Neuronal stem cell (in vitro differentiated cells): ENCODE results near the gene ARSK.

Source experiments
- DNase-seq: peaks from one replicate; pipeline ENCODE4 v3.0.0-alpha.2; 2013; ENCODE audit warnings: low spot score
- H2AFZ ChIP-seq: one replicate; pipeline ENCODE4 v1.6.1; 2013; ENCODE audit warnings: mild to moderate bottlenecking, low read length, inconsistent platforms
- H2AK5ac ChIP-seq: 2 replicates; pipeline ENCODE4 v1.6.1; 2013; ENCODE audit warnings: low read depth, mild to moderate bottlenecking, inconsistent platforms, low read length, moderate library complexity, mixed read lengths
- H2BK120ac ChIP-seq: 2 replicates; pipeline ENCODE4 v1.6.1; 2013; ENCODE audit warnings: low read depth, mild to moderate bottlenecking, inconsistent platforms, low read length, moderate library complexity, mixed read lengths
- H2BK12ac ChIP-seq: one replicate; pipeline ENCODE4 v1.6.1; 2013; ENCODE audit warnings: low read length, inconsistent platforms
- H2BK15ac ChIP-seq: 2 replicates; pipeline ENCODE4 v1.6.1; 2013; ENCODE audit warnings: mild to moderate bottlenecking, low read length, inconsistent platforms, mixed read lengths
- H2BK5ac ChIP-seq: one replicate; pipeline ENCODE4 v1.6.1; 2013; ENCODE audit warnings: inconsistent platforms, mild to moderate bottlenecking, low read length, moderate library complexity
- H3K14ac ChIP-seq: one replicate; pipeline ENCODE4 v1.6.1; 2013; ENCODE audit warnings: low read length, inconsistent platforms
- H3K18ac ChIP-seq: 2 replicates; pipeline ENCODE4 v1.6.1; 2013; ENCODE audit warnings: low read length, inconsistent platforms
- H3K23ac ChIP-seq: 2 replicates; pipeline ENCODE4 v1.6.1; 2013; ENCODE audit warnings: low read depth, mild to moderate bottlenecking, mixed read lengths, low read length, inconsistent platforms; ENCODE audit not compliant: poor library complexity
- H3K27ac ChIP-seq: replicated peaks from 3 replicates; pipeline ENCODE4 v1.5.1; 2013; ENCODE audit warnings: low read length, inconsistent platforms
- H3K27me3 ChIP-seq, 3 experiments: 2 replicates each; pipeline ENCODE4 v1.6.1; 2013; ENCODE audit warnings: low read length in 3 of 3, mild to moderate bottlenecking in 2 of 3, inconsistent platforms in 1 of 3, low read depth in 1 of 3, mixed read lengths in 1 of 3, moderate library complexity in 1 of 3; ENCODE audit not compliant: control insufficient read depth in 3 of 3, insufficient read depth in 3 of 3
- H3K36me3 ChIP-seq, 2 donors: replicated peaks in 1 of 2; 2 replicates each; pipeline ENCODE4 v1.6.1; 2013; ENCODE audit warnings: low read length in 2 of 2; ENCODE audit not compliant: control insufficient read depth in 2 of 2, insufficient read depth in 2 of 2
- H3K4ac ChIP-seq: 2 replicates; pipeline ENCODE4 v1.6.1; 2013; ENCODE audit warnings: inconsistent platforms, mild to moderate bottlenecking, low read length, moderate library complexity
- H3K4me1 ChIP-seq, 2 donors: 1 replicate in 1 of 2; 2 replicates in 1 of 2; pipeline ENCODE4 v1.6.1; 2013; ENCODE audit warnings: low read length in 2 of 2, low read depth in 1 of 2; ENCODE audit not compliant: control insufficient read depth in 2 of 2, insufficient read depth in 1 of 2
- H3K4me2 ChIP-seq: one replicate; pipeline ENCODE4 v1.6.1; 2013; ENCODE audit warnings: mild to moderate bottlenecking, low read length, inconsistent platforms; ENCODE audit not compliant: insufficient read depth, poor library complexity, severe bottlenecking
- H3K4me3 ChIP-seq, 2 donors: 2 replicates each; pipeline ENCODE4 v1.5.1; 2013; ENCODE audit warnings: low read length in 2 of 2, mild to moderate bottlenecking in 2 of 2, inconsistent platforms in 1 of 2, moderate library complexity in 1 of 2
- H3K79me1 ChIP-seq: one replicate; pipeline ENCODE4 v1.6.1; 2013; ENCODE audit warnings: low read depth, mild to moderate bottlenecking, inconsistent platforms, low read length, moderate library complexity
- H3K9ac ChIP-seq: one replicate; pipeline ENCODE4 v1.6.1; 2013; ENCODE audit warnings: mild to moderate bottlenecking, low read depth, low read length, inconsistent platforms; ENCODE audit not compliant: poor library complexity
- H3K9me3 ChIP-seq, 2 donors: replicated peaks in 1 of 2; 2 replicates each; pipeline versions ENCODE3 to v1.6.1; 2013; ENCODE audit warnings: low read length in 2 of 2, mild to moderate bottlenecking in 2 of 2, inconsistent platforms in 1 of 2, low read depth in 1 of 2, mixed read lengths in 1 of 2, moderate library complexity in 1 of 2; ENCODE audit not compliant: control insufficient read depth in 2 of 2, insufficient read depth in 1 of 2
- H4K8ac ChIP-seq: one replicate; pipeline ENCODE4 v1.6.1; 2013; ENCODE audit warnings: low read depth, mild to moderate bottlenecking, inconsistent platforms, low read length, moderate library complexity
- H4K91ac ChIP-seq: one replicate; pipeline ENCODE4 v1.6.1; 2013; ENCODE audit warnings: low read length, low read depth, mild to moderate bottlenecking, inconsistent platforms; ENCODE audit not compliant: poor library complexity
- WGBS, 2 donors: extraction: QIAGEN DNeasy Blood & Tissue Kit; methylation state at CpG; one replicate each; pipeline ENCODE4 v1.1.7; 2013; ENCODE audit warnings: missing lambda C conversion rate in 2 of 2, mixed read lengths in 1 of 2; ENCODE audit not compliant: insufficient read length in 2 of 2, insufficient replicate concordance in 1 of 2; ENCODE audit errors: extremely low coverage in 2 of 2; 5-methylcytosine and 5-hydroxymethylcytosine counted together

Gene ARSK

GRCh38 chr5:95532415-95532814 is 22.5 kb upstream of the ARSK start:
- Histone ChIP-seq H2BK5ac (no peak overlapping the region), H4K91ac (no peak overlapping the region), H3K14ac (no peak overlapping the region), H3K4me2 (no peak overlapping the region), H3K27ac (no peak overlapping the region), H3K9ac (no peak overlapping the region), H2BK12ac (no peak overlapping the region), H2BK120ac (no peak overlapping the region), H3K9me3 (no peaks in the 10 kb centered on the region), H3K23ac (no peak overlapping the region), H3K4me1 (no peaks in the 10 kb centered on the region), H4K8ac (no peak overlapping the region), H2AFZ (no peak overlapping the region), H2AK5ac (no peak overlapping the region), H3K18ac (no peak overlapping the region), H3K4me3 (no peak overlapping the region), H3K79me1 (no peaks in the 10 kb centered on the region), H3K4ac (no peak overlapping the region), H3K27me3 (no peaks in the 10 kb centered on the region), H2BK15ac (no peak overlapping the region), H3K36me3 (peaks cover 2 to 83% of the 10 kb centered on the region in 2 donors)
- DNase-seq = no peak
- no CpG with 5 or more reads among the region's 2 CpGs for WGBS, 2 donors

- no peak overlapping the region for H3K27ac ChIP-seq
- H2BK120ac ChIP-seq = no peak overlapping the region
These were observed 21.8 kb upstream of the ARSK start for GRCh38 chr5:95533106-95533505.

GRCh38 chr5:95533761-95534160 is 21.1 kb upstream of the ARSK start:
- no peak overlapping the region for H3K23ac ChIP-seq
- no peak overlapping the region for H3K9ac ChIP-seq
- peaks cover 2 to 81% of the 10 kb centered on the region in 2 donors for H3K36me3 ChIP-seq
- H3K27me3 ChIP-seq = no peaks in the 10 kb centered on the region
- H3K4me2 ChIP-seq = no peak overlapping the region
- no peak overlapping the region for H4K8ac ChIP-seq
- no peak overlapping the region for H2AFZ ChIP-seq
- H2BK15ac ChIP-seq = no peak overlapping the region
- H2BK5ac ChIP-seq = no peak overlapping the region
- no peak overlapping the region for H2AK5ac ChIP-seq
- no peak overlapping the region for H3K4ac ChIP-seq
- no peak overlapping the region for H3K14ac ChIP-seq
- no peaks in the 10 kb centered on the region for H3K9me3 ChIP-seq
- no peak overlapping the region for H2BK12ac ChIP-seq
- H3K4me1 ChIP-seq = no peaks in the 10 kb centered on the region
- H3K18ac ChIP-seq = no peak overlapping the region
- H4K91ac ChIP-seq = no peak overlapping the region
- no peak overlapping the region for H3K27ac ChIP-seq
- no peak for DNase-seq
- H3K4me3 ChIP-seq = no peak overlapping the region
- no peak overlapping the region for H2BK120ac ChIP-seq
- H3K79me1 ChIP-seq = no peaks in the 10 kb centered on the region

More at GRCh38 chr5:95533106-95533505, 21.8 kb upstream of the ARSK start:
- Histone ChIP-seq H3K23ac (no peak overlapping the region), H3K36me3 (peaks cover 2 to 83% of the 10 kb centered on the region in 2 donors), H4K8ac (no peak overlapping the region), H3K14ac (no peak overlapping the region), H2BK15ac (no peak overlapping the region), H3K4ac (no peak overlapping the region), H2BK5ac (no peak overlapping the region), H2BK12ac (no peak overlapping the region), H3K9ac (no peak overlapping the region), H2AFZ (no peak overlapping the region), H3K4me1 (no peaks in the 10 kb centered on the region), H3K18ac (no peak overlapping the region), H4K91ac (no peak overlapping the region), H3K27me3 (no peaks in the 10 kb centered on the region), H3K9me3 (no peaks in the 10 kb centered on the region), H3K4me3 (no peak overlapping the region), H2AK5ac (no peak overlapping the region), H3K4me2 (no peak overlapping the region), H3K79me1 (no peaks in the 10 kb centered on the region)
- no CpG with 5 or more reads among the region's 2 CpGs for WGBS, 2 donors
- DNase-seq = no peak

- H3K4me1 ChIP-seq = no peaks in the 10 kb centered on the region
- no peak overlapping the region for H3K14ac ChIP-seq
- no peak overlapping the region for H2AFZ ChIP-seq
- no peak overlapping the region for H2BK15ac ChIP-seq
- H4K8ac ChIP-seq = no peak overlapping the region
- DNase-seq = no peak
- H3K23ac ChIP-seq = no peak overlapping the region
- no peak overlapping the region for H2AK5ac ChIP-seq
- no peak overlapping the region for H3K18ac ChIP-seq
- no peak overlapping the region for H3K4me3 ChIP-seq
- H2BK12ac ChIP-seq = no peak overlapping the region
- H3K36me3 ChIP-seq = peaks cover 2 to 89% of the 10 kb centered on the region in 2 donors
- no CpG with 5 or more reads among the region's 2 CpGs for WGBS, 2 donors
- no peaks in the 10 kb centered on the region for H3K9me3 ChIP-seq
- H3K79me1 ChIP-seq = no peaks in the 10 kb centered on the region
- H3K27ac ChIP-seq = no peak overlapping the region
- no peak overlapping the region for H3K4me2 ChIP-seq
- H3K4ac ChIP-seq = no peak overlapping the region
- no peak overlapping the region for H2BK120ac ChIP-seq
- no peak overlapping the region for H3K9ac ChIP-seq
- H4K91ac ChIP-seq = no peak overlapping the region
- H3K27me3 ChIP-seq = no peaks in the 10 kb centered on the region
- no peak overlapping the region for H2BK5ac ChIP-seq
These were observed 17.4 kb upstream of the ARSK start for GRCh38 chr5:95537501-95537900.
